ENCODE measurements around the gene WWC1.
"Not testable (repeated sequence)": the region's sequence is repeated elsewhere in the genome, so short reads cannot be mapped to it uniquely, and the experiment has no call there.

The WWC1 gene

GRCh38 chr5:168434746-168435321 lies 143.4 kb downstream of the WWC1 start:
- no peak for DNase-seq

- DNase-seq: not testable (repeated sequence)
Observed at GRCh38 chr5:168435340-168435739, 143.9 kb downstream of the WWC1 start.

GRCh38 chr5:168438349-168438748 lies 146.9 kb downstream of the WWC1 start:
- DNase-seq: peak in 1 of 56 donors; percentile 24

- no peak for DNase-seq
Observed at GRCh38 chr5:168443533-168443932, 152.1 kb downstream of the WWC1 start.

GRCh38 chr5:168443950-168444700 lies 152.7 kb downstream of the WWC1 start:
- DNase-seq: no peak

GRCh38 chr5:168446983-168447619 lies 155.7 kb downstream of the WWC1 start:
- DNase-seq: no peak

- DNase-seq: peak in 3 of 56 donors; percentile 7 to 12 (median 11)
Observed at GRCh38 chr5:168447808-168448207, 156.4 kb downstream of the WWC1 start.

- DNase-seq: no peak
Observed at GRCh38 chr5:168449166-168449565, 157.7 kb downstream of the WWC1 start.

- DNase-seq: no peak
Observed at GRCh38 chr5:168451565-168451964, 160.1 kb downstream of the WWC1 start.

- DNase-seq: no peak
Observed at GRCh38 chr5:168455201-168455600, 163.8 kb downstream of the WWC1 start.

GRCh38 chr5:168457542-168457941 lies 166.1 kb downstream of the WWC1 start:
- no peak for DNase-seq

GRCh38 chr5:168460606-168461005 lies 169.2 kb downstream of the WWC1 start:
- DNase-seq: no peak

GRCh38 chr5:168463081-168463480 lies 171.6 kb downstream of the WWC1 start:
- no peak for DNase-seq

- DNase-seq: no peak
Observed at GRCh38 chr5:168464214-168464613, 172.8 kb downstream of the WWC1 start.

- DNase-seq: no peak
Observed at GRCh38 chr5:168464641-168465040, 173.2 kb downstream of the WWC1 start.

- no peak for DNase-seq
Observed at GRCh38 chr5:168467755-168468330, 176.4 kb downstream of the WWC1 start.

GRCh38 chr5:168468836-168469235 lies 177.4 kb downstream of the WWC1 start:
- DNase-seq: no peak

- no peak for DNase-seq
Observed at GRCh38 chr5:168469816-168470215, 178.4 kb downstream of the WWC1 start.

- DNase-seq: no peak
Observed at GRCh38 chr5:168471785-168472184, 180.3 kb downstream of the WWC1 start.

GRCh38 chr5:168472329-168472728 lies 180.9 kb downstream of the WWC1 start:
- DNase-seq: no peak

- DNase-seq: no peak
Observed at GRCh38 chr5:168474319-168474718, 182.9 kb downstream of the WWC1 start.

- no peak for DNase-seq
Observed at GRCh38 chr5:168477060-168477459, 185.6 kb downstream of the WWC1 start.

Measured in nucleus accumbens (tissue), 56 donors.